ENCODE data around the gene DNM3.

Gene DNM3

GRCh38 chr1:172453153-172453545 lies 611.9 kb downstream of the DNM3 start:
- POLR2A ChIA-PET: no interaction called here
- Histone ChIP-seq H3K9me3 (ENCODE audit: control insufficient read depth, insufficient read depth, low read depth, low read length) (no peaks in the 10 kb centered on the region), H3K36me3 (ENCODE audit: control insufficient read depth in 2 of 2, insufficient read depth in 1 of 2, low read length in 2 of 2) (no peaks in the 10 kb centered on the region), H3K4me3 (ENCODE audit: low read depth, low read length) (no peak overlapping the region), H3K27ac (ENCODE audit: extremely low read depth, low read depth, low read length) (no peak overlapping the region), H3K4me1 (ENCODE audit: control insufficient read depth, insufficient read depth, low read length) (peaks cover 8% of the 10 kb centered on the region)
- TF ChIP-seq KLF16 (tag by site-specific recombination; IDR thresholded peaks at IDR 0.05) (no peak), ZNF23 (tag by site-specific recombination; IDR thresholded peaks at IDR 0.05; ENCODE audit: borderline replicate concordance) (no peak), ZNF548 (tag by site-specific recombination; IDR thresholded peaks at IDR 0.05) (no peak), ZBTB7A (tag by site-specific recombination; IDR thresholded peaks at IDR 0.05; ENCODE audit: low read depth) (no peak)
- CTCF ChIA-PET: interaction anchor here (0.7 to 1.3 kb wide), 2 partner anchors 11 to 651 kb away, joined by 3 read pairs; no protein-coding TSS in a partner anchor

GRCh38 chr1:172453607-172454006 lies 612.3 kb downstream of the DNM3 start:
- POLR2A ChIA-PET: no interaction called here
- CTCF ChIA-PET: interaction anchor here (0.7 to 1.3 kb wide), 2 partner anchors 10 to 652 kb away, joined by 3 read pairs; no protein-coding TSS in a partner anchor
- H3K36me3 ChIP-seq (ENCODE audit: control insufficient read depth in 2 of 2, insufficient read depth in 1 of 2, low read length in 2 of 2): no peaks in the 10 kb centered on the region
- H3K9me3 ChIP-seq (ENCODE audit: control insufficient read depth, insufficient read depth, low read depth, low read length): no peaks in the 10 kb centered on the region
- no peak overlapping the region for H3K4me3 ChIP-seq (ENCODE audit: low read depth, low read length)
- TF ChIP-seq SALL2 (tag by site-specific recombination; IDR thresholded peaks at IDR 0.05; ENCODE audit: borderline replicate concordance): no peak
- no peak for TF ChIP-seq GFI1B (tag by site-specific recombination; IDR thresholded peaks at IDR 0.05)
- no peak for TF ChIP-seq ZNF202 (tag by site-specific recombination; IDR thresholded peaks at IDR 0.05; ENCODE audit: borderline replicate concordance)
- TF ChIP-seq ZNF48 (tag by site-specific recombination; IDR thresholded peaks at IDR 0.05): no peak
- H3K4me1 ChIP-seq (ENCODE audit: control insufficient read depth, insufficient read depth, low read length): peaks cover 8% of the 10 kb centered on the region
- H3K27ac ChIP-seq (ENCODE audit: extremely low read depth, low read depth, low read length): no peak overlapping the region

GRCh38 chr1:172455451-172455850 lies 614.2 kb downstream of the DNM3 start:
- no peak for TF ChIP-seq ZNF707 (tag by site-specific recombination; IDR thresholded peaks at IDR 0.05)
- Histone ChIP-seq H3K4me3 (ENCODE audit: low read depth, low read length) (no peak overlapping the region), H3K27ac (ENCODE audit: extremely low read depth, low read depth, low read length) (no peak overlapping the region), H3K36me3 (ENCODE audit: control insufficient read depth in 2 of 2, insufficient read depth in 1 of 2, low read length in 2 of 2) (no peaks in the 10 kb centered on the region), H3K9me3 (ENCODE audit: control insufficient read depth, insufficient read depth, low read depth, low read length) (no peaks in the 10 kb centered on the region), H3K4me1 (ENCODE audit: control insufficient read depth, insufficient read depth, low read length) (peaks cover 5% of the 10 kb centered on the region)
- POLR2A ChIA-PET: no interaction called here
- CTCF ChIA-PET: no interaction called here

- CTCF ChIA-PET: no interaction called here
- POLR2A ChIA-PET: no interaction called here
- no peaks in the 10 kb centered on the region for H3K4me1 ChIP-seq (ENCODE audit: control insufficient read depth, insufficient read depth, low read length)
These were observed 615.1 kb downstream of the DNM3 start for GRCh38 chr1:172456344-172456769.

More at GRCh38 chr1:172456344-172456769, 615.1 kb downstream of the DNM3 start:
- no peak overlapping the region for H3K27ac ChIP-seq (ENCODE audit: extremely low read depth, low read depth, low read length)
- no peak overlapping the region for H3K4me3 ChIP-seq (ENCODE audit: low read depth, low read length)
- TF ChIP-seq ZNF704 (tag by site-specific recombination; IDR thresholded peaks at IDR 0.05) (no peak), ZNF221 (tag by site-specific recombination; IDR thresholded peaks at IDR 0.05; ENCODE audit: borderline replicate concordance) (no peak), ZNF248 (tag by site-specific recombination; IDR thresholded peaks at IDR 0.05) (no peak), ZNF23 (tag by site-specific recombination; IDR thresholded peaks at IDR 0.05; ENCODE audit: borderline replicate concordance) (no peak), ZFP69B (tag by site-specific recombination; IDR thresholded peaks at IDR 0.05) (no peak), ZSCAN4 (tag by site-specific recombination; IDR thresholded peaks at IDR 0.05) (no peak), KLF10 (tag by site-specific recombination; IDR thresholded peaks at IDR 0.05) (no peak), ZBTB8A (tag by site-specific recombination; IDR thresholded peaks at IDR 0.05) (no peak), ZNF658 (tag by site-specific recombination; IDR thresholded peaks at IDR 0.05) (no peak), ZSCAN16 (tag by site-specific recombination; IDR thresholded peaks at IDR 0.05) (no peak)
- no peaks in the 10 kb centered on the region for H3K9me3 ChIP-seq (ENCODE audit: control insufficient read depth, insufficient read depth, low read depth, low read length)
- H3K36me3 ChIP-seq (ENCODE audit: control insufficient read depth in 2 of 2, insufficient read depth in 1 of 2, low read length in 2 of 2): no peaks in the 10 kb centered on the region
